ENCODE data around the gene STK32C.

Gene STK32C

GRCh38 chr10:132252412-132252811, 55.3 kb downstream of the STK32C start:
- TF ChIP-seq CTCF (IDR thresholded peaks at IDR 0.05; ENCODE audit: insufficient read depth, missing control alignments) = no peak
- no peak for DNase-seq (ENCODE audit: insufficient read length, low spot score)
- no peak for FAIRE-seq

- TF ChIP-seq CTCF (IDR thresholded peaks at IDR 0.05; ENCODE audit: insufficient read depth, missing control alignments) = no peak
- DNase-seq (ENCODE audit: insufficient read length, low spot score) (no peak), FAIRE-seq (no peak)
Measured at GRCh38 chr10:132251928-132252327, 55.8 kb downstream of the STK32C start.

- no peak for TF ChIP-seq CTCF (IDR thresholded peaks at IDR 0.05; ENCODE audit: insufficient read depth, missing control alignments)
- FAIRE-seq (no peak), DNase-seq (ENCODE audit: insufficient read length, low spot score) (no peak)
Measured at GRCh38 chr10:132250481-132251475, 57.0 kb downstream of the STK32C start.

- FAIRE-seq = no peak
- no peak for DNase-seq (ENCODE audit: insufficient read length, low spot score)
- no peak for TF ChIP-seq CTCF (IDR thresholded peaks at IDR 0.05; ENCODE audit: insufficient read depth, missing control alignments)
Measured at GRCh38 chr10:132249824-132250375, 57.9 kb downstream of the STK32C start.

GRCh38 chr10:132249226-132249724, 58.5 kb downstream of the STK32C start:
- DNase-seq (ENCODE audit: insufficient read length, low spot score) = no peak
- TF ChIP-seq CTCF (IDR thresholded peaks at IDR 0.05; ENCODE audit: insufficient read depth, missing control alignments) = no peak
- FAIRE-seq = no peak

- no peak for DNase-seq (ENCODE audit: insufficient read length, low spot score)
- FAIRE-seq = no peak
- no peak for TF ChIP-seq CTCF (IDR thresholded peaks at IDR 0.05; ENCODE audit: insufficient read depth, missing control alignments)
Measured at GRCh38 chr10:132248455-132249225, 59.1 kb downstream of the STK32C start.
